ENCODE results near the gene MCF2L2.

GRCh38 chr3:183160616-183161015, 267.8 kb downstream of the MCF2L2 start:
- TF ChIP-seq CTCF (IDR thresholded peaks at IDR 0.05; ENCODE audit: extremely low read depth in 1 of 2, insufficient read depth in 1 of 2, low read depth in 1 of 2, low read length in 2 of 2): no peak
- no peak for TF ChIP-seq POLR2A (IDR thresholded peaks at IDR 0.05; ENCODE audit: low read depth, low read length)
- TF ChIP-seq MYC (IDR thresholded peaks at IDR 0.05; ENCODE audit: low read depth, low read length): no peak
- TF ChIP-seq, protein P1, sequence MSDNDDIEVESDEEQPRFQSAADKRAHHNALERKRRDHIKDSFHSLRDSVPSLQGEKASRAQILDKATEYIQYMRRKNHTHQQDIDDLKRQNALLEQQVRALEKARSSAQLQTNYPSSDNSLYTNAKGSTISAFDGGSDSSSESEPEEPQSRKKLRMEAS (IDR thresholded peaks at IDR 0.05; ENCODE audit: insufficient read depth, insufficient read length): no peak
- no peak for TF ChIP-seq POLR2AphosphoS5 (IDR thresholded peaks at IDR 0.05; ENCODE audit: insufficient read depth, low read depth, low read length)
- TF ChIP-seq EZH2 (IDR thresholded peaks at IDR 0.05; ENCODE audit: borderline replicate concordance, low read depth, low read length, severe bottlenecking): no peak
- no peak for TF ChIP-seq FOS (IDR thresholded peaks at IDR 0.05; ENCODE audit: borderline replicate concordance, insufficient read depth, low read length)
- TF ChIP-seq JUN (IDR thresholded peaks at IDR 0.05; ENCODE audit: borderline replicate concordance, insufficient read depth, insufficient read length, low read depth): no peak
- no peak for TF ChIP-seq GATA2 (IDR thresholded peaks at IDR 0.05; ENCODE audit: insufficient read depth, insufficient read length, low read depth, low read length)
